ENCODE data around the gene NXNL1. TPM values are rescaled to one million over a fixed set of nuclear protein-coding genes. Genes with fewer than 3 reads are reported as not detected.

The NXNL1 gene
- total RNA-seq, 4 donors from 2014 or later, result not detected

DNA sequence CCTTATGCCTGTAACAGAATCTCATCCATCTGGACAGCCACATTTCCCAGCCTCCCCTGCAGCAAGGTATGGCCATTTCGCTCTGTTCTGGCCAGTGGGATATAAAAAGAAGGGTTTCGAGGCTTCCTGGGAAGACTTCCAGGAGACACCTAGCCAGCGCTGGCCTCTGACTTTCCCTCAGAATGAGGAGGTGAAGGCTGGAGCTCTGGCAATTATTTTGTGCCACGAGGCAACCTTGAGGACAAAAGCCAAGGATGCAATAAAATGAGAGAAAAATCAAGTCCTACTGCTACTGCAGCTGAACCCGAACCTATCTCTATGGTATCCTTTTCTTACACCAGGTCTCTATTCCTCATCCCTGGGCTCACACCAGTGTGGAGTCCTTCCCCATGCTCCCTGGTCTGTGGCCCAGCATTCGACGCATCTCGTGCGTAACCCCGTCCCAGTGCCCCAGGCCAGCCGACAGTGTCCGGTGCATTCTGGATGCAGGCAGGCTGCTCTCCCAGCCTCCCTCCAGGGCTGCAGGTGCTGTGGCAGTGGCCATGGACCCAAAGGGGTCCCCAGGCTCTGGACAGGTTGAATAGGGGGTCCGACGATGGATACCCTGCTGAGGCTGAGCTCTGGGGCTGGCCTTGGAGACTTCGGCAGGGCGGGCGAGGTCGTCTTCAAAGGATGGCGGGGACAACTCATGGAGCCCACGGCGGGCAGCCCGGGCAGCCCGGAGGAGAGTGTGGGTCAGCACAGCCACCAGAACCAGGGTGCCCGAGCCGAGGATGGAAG, 24.4 kb downstream of the NXNL1 start:
- no peaks in the 10 kb centered on the region for H3K9me3 ChIP-seq
- intact Hi-C loops (cut with DNase I), result no loop called here
- H3K27me3 ChIP-seq, result no peaks in the 10 kb centered on the region
- 90 to 95% methylated on average over 16 to 20 of the region's 25 CpGs for WGBS, 2 donors
- no peaks in the 10 kb centered on the region for H3K36me3 ChIP-seq
- H3K4me1 ChIP-seq, result no peaks in the 10 kb centered on the region
- no peak overlapping the region for H3K4me3 ChIP-seq
- no peak for TF ChIP-seq POLR2A (IDR thresholded peaks at IDR 0.05)
- TF ChIP-seq, protein P1, sequence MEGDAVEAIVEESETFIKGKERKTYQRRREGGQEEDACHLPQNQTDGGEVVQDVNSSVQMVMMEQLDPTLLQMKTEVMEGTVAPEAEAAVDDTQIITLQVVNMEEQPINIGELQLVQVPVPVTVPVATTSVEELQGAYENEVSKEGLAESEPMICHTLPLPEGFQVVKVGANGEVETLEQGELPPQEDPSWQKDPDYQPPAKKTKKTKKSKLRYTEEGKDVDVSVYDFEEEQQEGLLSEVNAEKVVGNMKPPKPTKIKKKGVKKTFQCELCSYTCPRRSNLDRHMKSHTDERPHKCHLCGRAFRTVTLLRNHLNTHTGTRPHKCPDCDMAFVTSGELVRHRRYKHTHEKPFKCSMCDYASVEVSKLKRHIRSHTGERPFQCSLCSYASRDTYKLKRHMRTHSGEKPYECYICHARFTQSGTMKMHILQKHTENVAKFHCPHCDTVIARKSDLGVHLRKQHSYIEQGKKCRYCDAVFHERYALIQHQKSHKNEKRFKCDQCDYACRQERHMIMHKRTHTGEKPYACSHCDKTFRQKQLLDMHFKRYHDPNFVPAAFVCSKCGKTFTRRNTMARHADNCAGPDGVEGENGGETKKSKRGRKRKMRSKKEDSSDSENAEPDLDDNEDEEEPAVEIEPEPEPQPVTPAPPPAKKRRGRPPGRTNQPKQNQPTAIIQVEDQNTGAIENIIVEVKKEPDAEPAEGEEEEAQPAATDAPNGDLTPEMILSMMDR (IDR thresholded peaks at IDR 0.05), result no peak
- no peak overlapping the region for H3K27ac ChIP-seq
- no peak for DNase-seq

DNA sequence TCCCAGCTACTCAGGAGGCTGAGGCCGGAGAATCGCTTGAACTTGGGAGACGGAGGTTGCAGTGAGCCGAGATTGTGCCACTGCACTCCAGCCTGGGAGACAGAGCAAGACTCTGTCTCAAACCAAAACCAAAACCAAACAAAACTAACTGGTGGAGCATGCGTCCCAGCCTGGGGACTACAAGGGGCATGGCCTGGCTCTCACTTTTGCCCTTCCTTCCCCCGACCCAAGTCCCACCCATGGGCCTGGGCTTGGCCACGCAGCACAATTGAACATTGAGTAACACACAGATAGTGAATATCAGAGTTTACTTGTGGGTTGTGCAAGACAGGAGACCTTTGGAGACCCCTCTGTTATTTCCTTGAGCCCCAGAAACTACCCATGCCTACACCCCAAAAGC, 25.5 kb downstream of the NXNL1 start:
- TF ChIP-seq, protein P1 (IDR thresholded peaks at IDR 0.05), result no peak
- TF ChIP-seq POLR2A (IDR thresholded peaks at IDR 0.05), result no peak
- WGBS, 2 donors, result 78 to 83% methylated on average over 5 to 6 of the region's 7 CpGs

DNA sequence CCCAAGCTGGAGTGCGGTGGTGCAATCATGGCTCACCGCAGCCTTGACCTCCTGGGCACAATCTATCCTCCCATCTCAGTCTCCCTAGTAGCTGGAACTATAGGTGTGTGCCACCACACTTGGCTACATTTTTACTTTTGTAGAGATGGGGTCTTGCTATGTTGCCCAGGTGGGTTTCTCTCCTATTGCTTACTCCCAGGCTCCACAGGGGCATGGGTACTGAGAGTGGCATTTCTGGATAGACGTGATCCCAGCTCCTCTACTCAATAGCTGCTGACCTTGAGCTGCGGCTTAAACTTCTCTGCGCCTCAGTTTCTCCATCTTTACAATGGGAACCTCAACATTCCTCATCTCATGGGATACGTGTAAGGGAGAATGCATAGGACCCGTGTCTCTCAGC, 29.3 kb downstream of the NXNL1 start:
- Histone ChIP-seq H3K36me3 (no peaks in the 10 kb centered on the region), H3K27ac (no peak overlapping the region), H3K27me3 (no peaks in the 10 kb centered on the region), H3K4me1 (peaks cover 0 to 16% (median 9%) of the 10 kb centered on the region in 3 donors), H3K4me3 (no peak overlapping the region), H3K9me3 (no peaks in the 10 kb centered on the region)
- intact Hi-C loops (cut with DNase I), result no loop called here
- DNase-seq, result no peak
- TF ChIP-seq, protein P1 (IDR thresholded peaks at IDR 0.05), result no peak
- TF ChIP-seq POLR2A (IDR thresholded peaks at IDR 0.05), result no peak
- 88 to 91% methylated on average over 2 to 7 of the region's 7 CpGs for WGBS, 2 donors

More for the DNA sequence above, 25.5 kb downstream of the NXNL1 start:
- no peaks in the 10 kb centered on the region for H3K36me3 ChIP-seq
- no peaks in the 10 kb centered on the region for H3K9me3 ChIP-seq
- H3K4me3 ChIP-seq, result no peak overlapping the region
- intact Hi-C loops (cut with DNase I), result no loop called here
- no peaks in the 10 kb centered on the region for H3K27me3 ChIP-seq
- H3K27ac ChIP-seq, result no peak overlapping the region
- no peak for DNase-seq
- peaks cover 0 to 2% (median 0%) of the 10 kb centered on the region in 3 donors for H3K4me1 ChIP-seq

DNA sequence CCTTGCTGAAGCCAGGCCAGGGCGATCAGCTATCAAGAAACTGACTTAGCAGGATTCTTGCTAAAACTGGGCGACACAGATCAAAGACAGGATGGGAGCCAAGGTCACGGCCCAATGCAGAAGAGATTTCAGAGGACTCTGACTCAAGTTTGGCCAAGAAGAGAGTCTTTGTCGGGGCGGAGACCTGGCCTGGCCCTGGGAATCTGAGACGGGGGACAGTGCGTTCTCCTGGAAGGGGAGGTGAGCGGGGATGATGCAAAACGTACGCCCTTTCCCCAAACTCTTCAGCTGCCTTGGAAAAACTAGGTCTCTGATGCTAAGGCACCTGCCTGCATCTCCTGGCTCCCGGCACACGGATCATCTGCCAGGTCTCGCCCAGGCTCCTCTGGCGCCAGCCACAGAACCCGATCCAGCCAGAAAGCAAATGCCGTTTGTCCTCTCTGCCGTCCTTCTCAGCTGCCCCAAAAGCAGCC, 31.0 kb downstream of the NXNL1 start:
- no peak overlapping the region for H3K4me3 ChIP-seq
- H3K4me1 ChIP-seq, result peaks cover 1 to 21% (median 9%) of the 10 kb centered on the region in 3 donors
- DNase-seq, result no peak
- WGBS, 2 donors, result 42 to 45% methylated on average over 17 of the region's 17 CpGs
- intact Hi-C loops (cut with DNase I), result no loop called here
- H3K27me3 ChIP-seq, result no peaks in the 10 kb centered on the region
- H3K27ac ChIP-seq, result peak overlapping the region in 2 of 4 donors; percentile 30 to 51
- TF ChIP-seq POLR2A (IDR thresholded peaks at IDR 0.05), result no peak
- TF ChIP-seq, protein P1 (IDR thresholded peaks at IDR 0.05), result no peak
- H3K36me3 ChIP-seq, result no peaks in the 10 kb centered on the region
- no peaks in the 10 kb centered on the region for H3K9me3 ChIP-seq

DNA sequence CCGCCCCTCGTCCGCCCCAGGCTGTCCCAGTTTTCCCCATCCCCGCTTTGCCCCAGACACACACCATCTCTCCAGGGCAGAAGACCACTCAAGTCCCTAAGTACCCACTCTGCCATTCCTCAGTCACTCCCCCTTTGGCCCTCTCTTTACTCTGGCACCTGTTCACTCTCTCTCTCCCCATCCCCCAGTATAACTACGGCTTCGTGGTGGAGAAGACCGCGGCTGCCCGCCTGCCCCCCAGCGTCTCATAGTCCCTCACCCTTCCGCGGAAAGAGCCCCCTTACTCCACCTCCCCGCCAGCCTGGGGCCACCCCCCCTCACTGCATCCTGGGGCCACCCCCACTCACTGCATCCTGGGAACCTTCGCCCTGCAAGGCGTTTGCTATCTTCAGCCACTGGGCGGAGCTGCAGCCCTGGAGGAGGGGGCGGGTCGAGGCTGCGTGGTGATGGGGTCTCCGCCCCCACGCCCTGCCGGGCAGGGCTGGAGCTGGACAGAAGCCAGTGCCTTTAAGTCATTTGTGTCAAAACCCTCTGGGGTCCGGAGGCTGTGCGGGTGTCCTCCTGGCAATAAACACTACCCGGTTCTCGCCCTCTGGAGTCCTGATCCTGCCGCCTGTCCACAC, 35.9 kb downstream of the NXNL1 start:
- Histone ChIP-seq H3K4me1 (peaks cover 5 to 28% (median 6%) of the 10 kb centered on the region in 3 donors), H3K4me3 (no peak overlapping the region), H3K27ac (no peak overlapping the region), H3K27me3 (no peaks in the 10 kb centered on the region), H3K36me3 (peaks cover 0 to 23% (median 0%) of the 10 kb centered on the region in 3 donors), H3K9me3 (no peaks in the 10 kb centered on the region)
- DNase-seq, result no peak
- TF ChIP-seq POLR2A (IDR thresholded peaks at IDR 0.05), result no peak
- TF ChIP-seq, protein P1 (IDR thresholded peaks at IDR 0.05), result peak in 2 of 6 experiments; percentile 21 to 34
- intact Hi-C loops (cut with DNase I), result no loop called here
- WGBS, 2 donors, result 40 to 51% methylated on average over 10 of the region's 27 CpGs

All from esophagus squamous epithelium (tissue), 5 donors.